ENCODE results near the gene MUC6. TPM values are rescaled to one million over a fixed set of nuclear protein-coding genes. Genes with fewer than 3 reads are reported as not detected.

MUC6 gene
- total RNA-seq, 1 donor from 2014 or later, result 0.09 TPM

DNA sequence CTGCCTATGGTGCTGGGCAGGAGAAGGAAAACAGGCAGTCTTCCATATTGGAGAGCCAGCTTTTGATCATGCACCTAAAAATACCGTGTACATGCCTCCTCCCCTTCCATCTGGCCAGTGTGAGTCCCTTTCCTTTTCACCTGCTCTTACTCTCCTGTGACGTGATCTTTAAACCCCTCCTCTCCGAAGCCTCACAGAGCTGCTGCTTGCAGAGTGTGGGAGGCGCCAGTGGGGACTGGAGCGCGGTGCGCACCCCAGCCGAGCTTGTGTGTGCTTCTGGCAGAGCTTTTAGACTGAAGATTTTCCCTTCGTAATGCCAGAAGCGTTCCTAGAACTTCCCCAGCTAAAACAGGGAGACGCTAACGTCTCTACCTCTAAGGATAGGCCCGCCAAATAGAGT lies 29.8 kb downstream of the MUC6 start:
- no peak for ATAC-seq

DNA sequence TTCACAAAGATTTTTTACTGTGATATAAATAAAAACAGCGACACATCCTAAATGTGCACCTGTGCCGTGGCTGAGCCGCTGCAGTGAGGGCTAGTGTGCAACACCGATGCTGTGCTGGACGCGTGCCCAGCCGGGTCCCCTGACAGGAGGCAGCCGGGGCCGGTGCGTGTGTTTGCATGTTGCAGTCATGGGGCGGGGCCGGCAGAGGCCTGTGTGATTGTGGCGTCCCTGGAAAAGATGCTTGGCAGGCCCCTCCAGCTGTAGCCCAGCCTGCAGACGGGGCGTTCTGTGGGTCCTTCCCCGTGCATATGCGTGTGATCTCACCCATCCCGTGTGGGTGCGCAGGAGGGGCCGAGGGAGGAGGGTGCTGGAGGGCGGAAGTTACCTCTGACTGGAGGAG lies 30.6 kb downstream of the MUC6 start:
- no peaks in the 10 kb centered on the region for H3K9me3 ChIP-seq
- no peaks in the 10 kb centered on the region for H3K27me3 ChIP-seq (ENCODE audit: low read depth)
- no peak for ATAC-seq
- peaks cover 100% of the 10 kb centered on the region for H3K36me3 ChIP-seq
- H3K4me1 ChIP-seq, result no peaks in the 10 kb centered on the region
- no peak overlapping the region for H3K4me3 ChIP-seq
- intact Hi-C loops (cut with DNase I), result no loop called here
- no peak for DNase-seq
- no peak overlapping the region for H3K27ac ChIP-seq
- TF ChIP-seq, protein P1, sequence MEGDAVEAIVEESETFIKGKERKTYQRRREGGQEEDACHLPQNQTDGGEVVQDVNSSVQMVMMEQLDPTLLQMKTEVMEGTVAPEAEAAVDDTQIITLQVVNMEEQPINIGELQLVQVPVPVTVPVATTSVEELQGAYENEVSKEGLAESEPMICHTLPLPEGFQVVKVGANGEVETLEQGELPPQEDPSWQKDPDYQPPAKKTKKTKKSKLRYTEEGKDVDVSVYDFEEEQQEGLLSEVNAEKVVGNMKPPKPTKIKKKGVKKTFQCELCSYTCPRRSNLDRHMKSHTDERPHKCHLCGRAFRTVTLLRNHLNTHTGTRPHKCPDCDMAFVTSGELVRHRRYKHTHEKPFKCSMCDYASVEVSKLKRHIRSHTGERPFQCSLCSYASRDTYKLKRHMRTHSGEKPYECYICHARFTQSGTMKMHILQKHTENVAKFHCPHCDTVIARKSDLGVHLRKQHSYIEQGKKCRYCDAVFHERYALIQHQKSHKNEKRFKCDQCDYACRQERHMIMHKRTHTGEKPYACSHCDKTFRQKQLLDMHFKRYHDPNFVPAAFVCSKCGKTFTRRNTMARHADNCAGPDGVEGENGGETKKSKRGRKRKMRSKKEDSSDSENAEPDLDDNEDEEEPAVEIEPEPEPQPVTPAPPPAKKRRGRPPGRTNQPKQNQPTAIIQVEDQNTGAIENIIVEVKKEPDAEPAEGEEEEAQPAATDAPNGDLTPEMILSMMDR (IDR thresholded peaks at IDR 0.05), result no peak

More for the DNA sequence above, 29.8 kb downstream of the MUC6 start:
- Histone ChIP-seq H3K4me1 (no peaks in the 10 kb centered on the region), H3K27me3 (ENCODE audit: low read depth) (no peaks in the 10 kb centered on the region), H3K4me3 (no peak overlapping the region), H3K9me3 (no peaks in the 10 kb centered on the region), H3K36me3 (peaks cover 100% of the 10 kb centered on the region), H3K27ac (no peak overlapping the region)
- no peak for DNase-seq
- TF ChIP-seq, protein P1 (IDR thresholded peaks at IDR 0.05), result no peak
- intact Hi-C loops (cut with DNase I), result no loop called here

DNA sequence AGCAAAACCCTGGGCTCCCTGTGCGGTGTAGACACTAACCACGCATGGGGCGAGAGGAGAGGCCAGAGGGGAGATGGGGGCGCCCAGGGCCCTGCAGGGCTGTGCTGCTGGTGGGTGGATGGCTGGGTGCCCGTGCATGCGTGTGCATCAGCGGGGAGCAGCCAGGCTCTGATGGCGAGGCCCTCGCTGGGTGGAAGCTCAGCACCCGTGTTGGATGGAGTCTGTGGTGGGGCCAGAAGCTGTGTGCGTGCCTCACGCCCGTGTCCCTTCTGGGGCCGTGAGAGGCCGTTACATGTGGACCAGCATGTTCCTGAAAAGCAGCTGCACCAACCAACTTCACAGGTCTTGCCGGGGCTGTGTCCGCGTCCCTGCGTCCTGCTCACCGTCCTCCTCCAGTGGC lies 33.4 kb downstream of the MUC6 start:
- H3K36me3 ChIP-seq, result peaks cover 95% of the 10 kb centered on the region
- no peaks in the 10 kb centered on the region for H3K9me3 ChIP-seq
- ATAC-seq (no peak), DNase-seq (no peak)
- H3K4me1 ChIP-seq, result no peaks in the 10 kb centered on the region
- TF ChIP-seq, protein P1 (IDR thresholded peaks at IDR 0.05), result no peak
- no peak overlapping the region for H3K4me3 ChIP-seq
- no peak overlapping the region for H3K27ac ChIP-seq
- H3K27me3 ChIP-seq (ENCODE audit: low read depth), result no peaks in the 10 kb centered on the region
- intact Hi-C loops (cut with DNase I), result no loop called here

DNA sequence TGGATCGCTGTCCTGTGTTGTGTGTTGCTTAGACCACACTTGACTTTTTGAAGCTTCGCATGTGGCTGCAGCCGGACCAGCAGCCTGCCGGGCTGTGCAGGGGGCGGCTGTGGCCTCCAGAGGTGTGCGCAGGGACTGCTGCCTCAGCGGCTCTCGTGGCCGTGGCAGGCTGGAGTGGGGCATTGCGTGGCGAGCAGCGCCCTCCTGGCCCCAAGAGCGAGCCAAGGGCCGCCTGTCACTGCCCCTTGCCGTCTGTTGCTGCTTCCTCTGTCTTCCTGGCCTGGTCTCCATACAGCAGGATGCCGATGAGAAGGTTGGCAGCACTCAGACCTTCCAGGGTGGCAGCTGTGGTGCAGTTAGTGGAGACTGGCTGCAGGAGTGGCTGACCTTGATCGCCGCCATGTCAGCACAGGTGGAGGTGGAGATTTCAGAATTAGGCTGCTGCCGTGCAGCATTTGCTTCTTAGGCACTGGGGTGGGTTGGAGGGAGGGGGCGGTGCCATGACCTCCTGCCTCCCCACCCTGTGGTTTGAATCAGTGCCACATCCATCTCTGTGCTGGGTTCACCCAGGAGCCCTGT lies 34.0 kb downstream of the MUC6 start:
- Histone ChIP-seq H3K27me3 (ENCODE audit: low read depth) (no peaks in the 10 kb centered on the region), H3K36me3 (peaks cover 93% of the 10 kb centered on the region), H3K4me1 (no peaks in the 10 kb centered on the region), H3K27ac (no peak overlapping the region), H3K9me3 (no peaks in the 10 kb centered on the region), H3K4me3 (no peak overlapping the region)
- DNase-seq, result no peak
- TF ChIP-seq, protein P1 (IDR thresholded peaks at IDR 0.05), result no peak
- no peak for ATAC-seq
- intact Hi-C loops (cut with DNase I), result no loop called here

DNA sequence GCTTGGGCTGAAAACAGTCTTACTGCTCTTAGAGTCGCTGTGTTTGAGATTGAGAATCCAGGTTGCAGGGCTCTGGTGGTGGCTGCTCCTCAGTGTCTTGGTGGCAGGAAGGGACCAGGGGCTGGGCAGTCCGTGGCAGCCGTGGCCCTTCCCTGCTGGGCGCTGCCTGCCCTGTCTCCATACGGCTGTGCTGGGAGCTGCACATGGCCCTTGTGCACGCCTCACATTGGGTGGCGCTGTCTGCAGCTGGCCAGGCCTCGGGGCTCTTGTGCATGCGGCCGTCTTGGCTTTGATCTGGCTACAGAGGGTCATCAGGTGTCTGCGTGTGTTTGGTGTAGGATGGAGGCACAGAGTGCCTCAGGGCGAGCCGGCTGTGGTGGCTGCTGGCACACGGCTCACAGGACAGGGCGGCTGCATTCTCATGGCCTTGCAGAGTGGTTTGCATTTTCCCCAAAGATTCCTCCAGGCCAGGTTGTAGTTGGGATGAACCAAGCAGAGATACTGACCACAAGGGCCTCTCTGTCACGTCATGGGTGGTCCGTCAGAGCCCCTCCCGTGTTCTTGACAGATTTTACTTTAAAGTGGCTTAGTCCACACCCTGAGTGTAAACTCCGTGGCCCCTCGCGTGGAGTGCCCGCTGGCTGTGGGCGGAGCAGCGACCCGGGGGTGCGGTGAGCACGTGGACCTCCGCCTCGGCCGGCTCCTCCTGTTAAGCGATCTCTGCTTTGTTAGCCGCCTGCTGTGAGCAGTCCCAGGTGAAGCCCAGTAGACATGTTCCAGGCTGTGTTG lies 34.7 kb downstream of the MUC6 start:
- ATAC-seq (no peak), DNase-seq (no peak)
- intact Hi-C loops (cut with DNase I), result no loop called here
- Histone ChIP-seq H3K4me1 (no peaks in the 10 kb centered on the region), H3K9me3 (no peaks in the 10 kb centered on the region), H3K27ac (no peak overlapping the region), H3K36me3 (peaks cover 93% of the 10 kb centered on the region), H3K27me3 (ENCODE audit: low read depth) (no peaks in the 10 kb centered on the region), H3K4me3 (no peak overlapping the region)
- TF ChIP-seq, protein P1 (IDR thresholded peaks at IDR 0.05), result no peak

Measured in lower lobe of right lung (tissue), 2 donors.